ENCODE results near the gene DTWD2. TPM values are rescaled to one million over a fixed set of nuclear protein-coding genes. Genes with fewer than 3 reads are reported as not detected.

Gene DTWD2
- total and polyA plus RNA-seq, 12 donors: 1.1 to 23.6 (median 8.5) TPM

GRCh38 chr5:118796081-118796480 is 192.3 kb downstream of the DTWD2 start:
- Histone ChIP-seq H3K9me3 (replicated peaks in 1 of 3) (no peaks in the 10 kb centered on the region), H3K4me1 (replicated peaks in 1 of 2) (no peaks in the 10 kb centered on the region), H3K36me3 (replicated peaks in 1 of 2) (no peaks in the 10 kb centered on the region), H3K4me3 (no peak overlapping the region), H3K27me3 (no peaks in the 10 kb centered on the region), H3K27ac (no peak overlapping the region)
- intact Hi-C loops (cut with DNase I): loop anchor here in 1 of 2 donors (10.0 kb wide), 1 partner anchor 1341 kb away; no protein-coding TSS in a partner anchor
- TF ChIP-seq POLR2A (IDR thresholded peaks at IDR 0.05): no peak
- no peak for TF ChIP-seq CTCF (IDR thresholded peaks at IDR 0.05)
- 88 to 91% (median 90%) methylated on average over 3 of the region's 3 CpGs for WGBS, 4 donors
- DNase-seq: no peak

GRCh38 chr5:118794281-118794680 is 194.1 kb downstream of the DTWD2 start:
- Histone ChIP-seq H3K4me1 (replicated peaks in 1 of 2) (no peaks in the 10 kb centered on the region), H3K27ac (no peak overlapping the region), H3K9me3 (replicated peaks in 1 of 3) (no peaks in the 10 kb centered on the region), H3K27me3 (no peaks in the 10 kb centered on the region), H3K36me3 (replicated peaks in 1 of 2) (no peaks in the 10 kb centered on the region), H3K4me3 (no peak overlapping the region)
- no peak for TF ChIP-seq CTCF (IDR thresholded peaks at IDR 0.05)
- 81 to 85% (median 82%) methylated on average over 3 of the region's 3 CpGs for WGBS, 4 donors
- no peak for DNase-seq
- intact Hi-C loops (cut with DNase I): loop anchor here in 1 of 2 donors (10.0 kb wide), 1 partner anchor 1339 kb away; no protein-coding TSS in a partner anchor

DNA sequence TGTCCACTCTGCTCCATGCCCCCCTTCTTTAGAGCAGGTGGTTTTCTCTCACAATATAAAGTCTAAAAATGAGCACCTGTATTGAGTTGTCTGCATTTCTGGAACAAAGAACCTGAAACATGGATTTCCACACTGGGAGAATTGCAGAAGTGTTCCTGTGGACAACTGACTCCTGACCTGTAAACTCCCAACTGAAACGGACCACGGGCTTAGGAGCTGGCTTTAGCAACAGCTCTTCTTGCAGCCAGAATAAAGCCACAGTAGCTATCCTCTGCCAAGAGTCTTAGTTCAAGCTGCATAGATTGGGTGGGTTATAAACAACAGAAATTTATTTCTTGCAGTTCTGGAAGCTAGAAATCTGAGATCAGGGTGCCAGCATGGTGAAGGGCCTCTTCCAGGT is 194.7 kb downstream of the DTWD2 start:
- Histone ChIP-seq H3K36me3 (replicated peaks in 1 of 2) (no peaks in the 10 kb centered on the region), H3K27me3 (no peaks in the 10 kb centered on the region), H3K9me3 (replicated peaks in 1 of 3) (no peaks in the 10 kb centered on the region), H3K4me1 (replicated peaks in 1 of 2) (no peaks in the 10 kb centered on the region), H3K27ac (no peak overlapping the region), H3K4me3 (no peak overlapping the region)
- TF ChIP-seq CTCF (IDR thresholded peaks at IDR 0.05) (no peak), POLR2A (IDR thresholded peaks at IDR 0.05) (no peak)
- no peak for DNase-seq
- intact Hi-C loops (cut with DNase I): loop anchor here in 1 of 2 donors (10.0 kb wide), 1 partner anchor 1339 kb away; no protein-coding TSS in a partner anchor
- WGBS, 4 donors: 29 to 55% (median 44%) methylated on average over 2 of the region's 2 CpGs

DNA sequence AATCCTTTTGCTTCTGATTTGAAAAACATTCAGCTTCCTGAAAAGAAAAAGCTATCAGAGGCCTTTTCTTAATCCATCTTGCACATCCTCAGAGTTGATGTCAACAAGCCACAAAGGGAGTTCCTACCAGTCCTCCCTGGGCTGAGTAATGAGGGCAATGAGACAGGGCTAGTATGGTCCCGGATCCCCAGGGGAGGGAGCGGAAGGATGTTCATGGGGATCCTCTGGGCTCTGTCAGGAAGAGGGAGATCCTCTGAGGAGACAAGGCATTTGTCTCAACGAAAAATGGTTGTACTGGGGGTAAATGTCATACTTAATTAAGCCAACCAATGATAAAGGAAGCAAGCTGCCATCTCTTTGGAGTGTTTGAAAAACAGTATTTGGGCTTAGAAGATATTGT is 195.3 kb downstream of the DTWD2 start:
- no peak for TF ChIP-seq CTCF (IDR thresholded peaks at IDR 0.05)
- TF ChIP-seq POLR2A (IDR thresholded peaks at IDR 0.05): no peak
- intact Hi-C loops (cut with DNase I): loop anchor here in 1 of 2 donors (10.0 kb wide), 1 partner anchor 1338 kb away; no protein-coding TSS in a partner anchor
- Histone ChIP-seq H3K27me3 (no peaks in the 10 kb centered on the region), H3K4me1 (replicated peaks in 1 of 2) (no peaks in the 10 kb centered on the region), H3K9me3 (replicated peaks in 1 of 3) (no peaks in the 10 kb centered on the region), H3K36me3 (replicated peaks in 1 of 2) (no peaks in the 10 kb centered on the region), H3K4me3 (no peak overlapping the region), H3K27ac (no peak overlapping the region)
- DNase-seq: no peak
- 54 to 82% (median 76%) methylated on average over 3 of the region's 3 CpGs for WGBS, 4 donors

All from adrenal gland (tissue), 12 donors.